Right atrium auricular region (tissue), 2 donors: ENCODE results near the gene KLF16. TPM values are rescaled to one million over a fixed set of nuclear protein-coding genes. Genes with fewer than 3 reads are reported as not detected.
A peak's percentile ranks its signal among the peaks of the same experiment; 100 is the strongest.

Experiments
- DNase-seq: peaks from one replicate; pipeline ENCODE4 v3.0.0-alpha.2; 2019; ENCODE audit warnings: low spot score
- H3K27ac ChIP-seq, 2 donors: fragments of 200-600 bp; sonication (generic); 1 replicate in 1 of 2; 2 replicates in 1 of 2; pipeline ENCODE4 v1.5.1; 2016 to 2019
- H3K27me3 ChIP-seq, 2 donors: fragments of 200-600 bp; sonication (generic); one replicate each; pipeline versions ENCODE4 v1.5.1 to v1.6.0; 2017 to 2019
- H3K36me3 ChIP-seq: fragments of 200-600 bp; sonication (generic); one replicate; pipeline ENCODE4 v1.5.1; 2016
- H3K4me1 ChIP-seq, 2 donors: fragments of 200-600 bp; sonication (generic); one replicate each; pipeline versions ENCODE4 v1.5.1 to v1.6.0; 2017 to 2019
- H3K4me3 ChIP-seq, 2 donors: fragments of 200-600 bp; sonication (generic); 1 replicate in 1 of 2; 2 replicates in 1 of 2; pipeline ENCODE4 v1.5.1; 2017 to 2019; ENCODE audit warnings: mild to moderate bottlenecking in 1 of 2, moderate library complexity in 1 of 2
- H3K9me3 ChIP-seq, 2 donors: fragments of 200-600 bp; sonication (generic); one replicate each; pipeline ENCODE4 v1.5.1; 2019
- CTCF ChIP-seq, 2 donors: fragments of 200-600 bp; sonication (generic); IDR thresholded peaks; one replicate each; pipeline ENCODE4 v1.5.1; 2019; ENCODE audit warnings: antibody characterized with exemption in 2 of 2
- total RNA-seq, 2 donors: library from RNA; depleted of rRNA; stranded (reverse); fragments of >200 nt; gene quantifications; one replicate each; pipeline ENCODE4 v1.1.0, GENCODE V29; 2016

KLF16 gene
- total RNA-seq, 2 donors from 2014 or later = 4.4 to 5.6 TPM

- peaks cover 0 to 69% of the 10 kb centered on the region in 2 donors for H3K4me1 ChIP-seq
- no peaks in the 10 kb centered on the region for H3K9me3 ChIP-seq
- H3K36me3 ChIP-seq = no peaks in the 10 kb centered on the region
- peak overlapping the region in 1 of 2 donors; percentile 52 for H3K27ac ChIP-seq
- TF ChIP-seq CTCF (IDR thresholded peaks at IDR 0.05) = no peak
- peak overlapping the region; percentile 71 to 73 for H3K4me3 ChIP-seq
- no peaks in the 10 kb centered on the region for H3K27me3 ChIP-seq
- DNase-seq = no peak
Measured at GRCh38 chr19:1861599-1862031, 1.8 kb downstream of the KLF16 start.

GRCh38 chr19:1860821-1861598 lies 2.4 kb downstream of the KLF16 start:
- no peak for DNase-seq
- no peaks in the 10 kb centered on the region for H3K27me3 ChIP-seq
- H3K4me3 ChIP-seq = peak overlapping the region in 1 of 2 donors; percentile 71
- no peaks in the 10 kb centered on the region for H3K9me3 ChIP-seq
- TF ChIP-seq CTCF (IDR thresholded peaks at IDR 0.05) = no peak
- peak overlapping the region in 1 of 2 donors; percentile 47 for H3K27ac ChIP-seq
- H3K4me1 ChIP-seq = peaks cover 0 to 75% of the 10 kb centered on the region in 2 donors
- H3K36me3 ChIP-seq = no peaks in the 10 kb centered on the region

- no peak overlapping the region for H3K4me3 ChIP-seq
- no peaks in the 10 kb centered on the region for H3K36me3 ChIP-seq
- peak overlapping the region in 1 of 2 donors; percentile 47 for H3K27ac ChIP-seq
- H3K9me3 ChIP-seq = no peaks in the 10 kb centered on the region
- no peak for TF ChIP-seq CTCF (IDR thresholded peaks at IDR 0.05)
- H3K4me1 ChIP-seq = peaks cover 0 to 82% of the 10 kb centered on the region in 2 donors
- no peaks in the 10 kb centered on the region for H3K27me3 ChIP-seq
- no peak for DNase-seq
Measured at GRCh38 chr19:1860042-1860775, 3.2 kb downstream of the KLF16 start.

- H3K4me1 ChIP-seq = peaks cover 0 to 82% of the 10 kb centered on the region in 2 donors
- no peaks in the 10 kb centered on the region for H3K9me3 ChIP-seq
- no peak for DNase-seq
- H3K27ac ChIP-seq = peak overlapping the region in 1 of 2 donors; percentile 47
- H3K4me3 ChIP-seq = no peak overlapping the region
- H3K36me3 ChIP-seq = no peaks in the 10 kb centered on the region
- H3K27me3 ChIP-seq = no peaks in the 10 kb centered on the region
- TF ChIP-seq CTCF (IDR thresholded peaks at IDR 0.05) = no peak
Measured at GRCh38 chr19:1859331-1859781, 4.0 kb downstream of the KLF16 start.

- no peak for TF ChIP-seq CTCF (IDR thresholded peaks at IDR 0.05)
- Histone ChIP-seq H3K9me3 (no peaks in the 10 kb centered on the region), H3K4me3 (no peak overlapping the region), H3K4me1 (peaks cover 0 to 89% of the 10 kb centered on the region in 2 donors), H3K27me3 (no peaks in the 10 kb centered on the region), H3K27ac (peak overlapping the region in 1 of 2 donors; percentile 83), H3K36me3 (no peaks in the 10 kb centered on the region)
- no peak for DNase-seq
Measured at GRCh38 chr19:1858412-1859081, 4.8 kb downstream of the KLF16 start.
